Uterus (tissue), 2 donors: ENCODE measurements around the gene RTCB.

Experiments used
- CTCF ChIP-seq, 4 experiments: fragments of 200-600 bp in 2 of 4; fragments of 450-650 bp in 2 of 4; sonication (generic) in 2 of 4; IDR thresholded peaks; one replicate each; pipeline ENCODE4 v1.5.1; 2016 to 2019; ENCODE audit warnings: antibody characterized with exemption in 4 of 4, mild to moderate bottlenecking in 2 of 4, moderate library complexity in 1 of 4
- POLR2A ChIP-seq, 2 donors: fragments of 450-650 bp; IDR thresholded peaks; one replicate each; pipeline ENCODE4 v1.6.1; 2016; ENCODE audit warnings: antibody characterized with exemption in 2 of 2, mild to moderate bottlenecking in 1 of 2, moderate library complexity in 1 of 2

- no peak for TF ChIP-seq POLR2A (IDR thresholded peaks at IDR 0.05)
- TF ChIP-seq CTCF (IDR thresholded peaks at IDR 0.05) = no peak
Observed at GRCh38 chr22:32457031-32457430, 45.0 kb upstream of the RTCB start.
